Ishikawa (cell line): ENCODE results near the gene LEFTY2.

Source experiments
- CEBPB ChIP-seq: IDR thresholded peaks from 2 replicates; pipeline ENCODE4 v1.6.1; 2012
- CREB1 ChIP-seq: IDR thresholded peaks from 2 replicates; pipeline ENCODE4 v1.6.1; 2012; ENCODE audit warnings: low read depth
- EGR1 ChIP-seq: IDR thresholded peaks from 2 replicates; pipeline ENCODE4 v1.6.1; 2012
- EP300 ChIP-seq: IDR thresholded peaks from 2 replicates; pipeline ENCODE4 v1.6.1; 2012; ENCODE audit warnings: borderline replicate concordance
- FOXM1 ChIP-seq: IDR thresholded peaks from 2 replicates; pipeline ENCODE4 v1.6.1; 2012; ENCODE audit warnings: low read depth, borderline replicate concordance
- MAX ChIP-seq: IDR thresholded peaks from 2 replicates; pipeline ENCODE4 v1.6.1; 2012
- NFIC ChIP-seq: IDR thresholded peaks from 2 replicates; pipeline ENCODE4 v1.6.1; 2012
- RAD21 ChIP-seq: IDR thresholded peaks from 2 replicates; pipeline ENCODE4 v1.6.1; 2012; ENCODE audit warnings: low read depth
- REST ChIP-seq: IDR thresholded peaks from 2 replicates; pipeline ENCODE4 v1.6.1; 2012; ENCODE audit warnings: low read depth, mild to moderate bottlenecking
- TAF1 ChIP-seq: IDR thresholded peaks from 2 replicates; pipeline ENCODE4 v1.6.1; 2012; ENCODE audit warnings: low read depth, mild to moderate bottlenecking
- TCF12 ChIP-seq: IDR thresholded peaks from 2 replicates; pipeline ENCODE4 v1.6.1; 2012; ENCODE audit warnings: low read depth
- TEAD4 ChIP-seq: IDR thresholded peaks from 2 replicates; pipeline ENCODE4 v1.6.1; 2012
- USF1 ChIP-seq: IDR thresholded peaks from 2 replicates; pipeline ENCODE4 v1.6.1; 2012
- YY1 ChIP-seq: IDR thresholded peaks from 2 replicates; pipeline ENCODE4 v1.6.1; 2012; ENCODE audit warnings: low read depth
- ZBTB7A ChIP-seq: IDR thresholded peaks from 2 replicates; pipeline ENCODE4 v1.6.1; 2012; ENCODE audit warnings: low read depth

Gene LEFTY2

GRCh38 chr1:225941187-225941941 is at the start of gene LEFTY2:
TSS of gene LEFTY2 (minus strand) at chr1:225941220. CDS start at chr1:225941140, 80 bp downstream.
- TF ChIP-seq MAX: no peak
- no peak for TF ChIP-seq NFIC
- TF ChIP-seq USF1: peak; percentile 85
- TF ChIP-seq CEBPB: no peak
- 0 out of 2 replicates have a peak, but pooled peaks have one; percentile 11 for TF ChIP-seq TAF1
- TF ChIP-seq YY1: no peak
- TF ChIP-seq TCF12: no peak

- TF ChIP-seq CEBPB (peak; percentile 33; the same call in 1 of the 2 replicates), YY1 (no peak), RAD21 (peak; percentile 53)
These were observed 46.7 kb upstream of the LEFTY2 start for GRCh38 chr1:225987491-225988316.

GRCh38 chr1:225981714-225982113 is 40.7 kb upstream of the LEFTY2 start:
- no peak for TF ChIP-seq RAD21
- no peak for TF ChIP-seq TAF1
- TF ChIP-seq NFIC: no peak
- no peak for TF ChIP-seq TEAD4
- no peak for TF ChIP-seq FOXM1
- no peak for TF ChIP-seq EP300
- TF ChIP-seq CREB1: no peak
- TF ChIP-seq YY1: no peak
- no peak for TF ChIP-seq USF1
- TF ChIP-seq MAX: no peak
- no peak for TF ChIP-seq ZBTB7A
- no peak for TF ChIP-seq TCF12
- TF ChIP-seq EGR1: no peak
- TF ChIP-seq REST: no peak
- no peak for TF ChIP-seq CEBPB

- TF ChIP-seq TCF12 (no peak), USF1 (no peak), YY1 (no peak), ZBTB7A (no peak), CEBPB (no peak), CREB1 (no peak), REST (no peak), FOXM1 (no peak)
These were observed 39.2 kb upstream of the LEFTY2 start for GRCh38 chr1:225980005-225980836.

- TF ChIP-seq CEBPB: no peak
- no peak for TF ChIP-seq YY1
- TF ChIP-seq RAD21: no peak
- TF ChIP-seq USF1: no peak
- no peak for TF ChIP-seq NFIC
- TF ChIP-seq CREB1: no peak
- no peak for TF ChIP-seq REST
- TF ChIP-seq TCF12: no peak
- no peak for TF ChIP-seq ZBTB7A
- TF ChIP-seq TAF1: no peak
- no peak for TF ChIP-seq EGR1
- TF ChIP-seq EP300: no peak
- TF ChIP-seq TEAD4: no peak
- no peak for TF ChIP-seq MAX
- TF ChIP-seq FOXM1: no peak
These were observed 38.4 kb upstream of the LEFTY2 start for GRCh38 chr1:225979421-225979820.
